Endodermal cell (in vitro differentiated cells): ENCODE results near the gene SULT1B1. TPM values are rescaled to one million over a fixed set of nuclear protein-coding genes. Genes with fewer than 3 reads are reported as not detected.
"Not testable (repeated sequence)": the region's sequence is repeated elsewhere in the genome, so short reads cannot be mapped to it uniquely, and the experiment has no call there.

Source experiments
- DNase-seq: peaks from one replicate; pipeline ENCODE4 v3.0.0-alpha.2; 2017
- H3K27ac ChIP-seq: 2 replicates; pipeline ENCODE4 v1.5.1; 2013; ENCODE audit warnings: mild to moderate bottlenecking, low read depth, low read length, moderate library complexity
- H3K27me3 ChIP-seq: 2 replicates; pipeline ENCODE4 v1.6.1; 2013; ENCODE audit warnings: mild to moderate bottlenecking, low read length, moderate library complexity; ENCODE audit not compliant: insufficient read depth, control insufficient read depth, poor library complexity, severe bottlenecking
- H3K36me3 ChIP-seq: 2 replicates; pipeline ENCODE4 v1.7.0; 2013; ENCODE audit warnings: mild to moderate bottlenecking, low read length, moderate library complexity; ENCODE audit not compliant: control insufficient read depth, insufficient read depth
- H3K4me1 ChIP-seq: one replicate; pipeline ENCODE4 v1.7.0; 2013; ENCODE audit warnings: low read length; ENCODE audit not compliant: control insufficient read depth, insufficient read depth
- H3K4me3 ChIP-seq: 2 replicates; pipeline ENCODE4 v1.5.1; 2013; ENCODE audit warnings: mild to moderate bottlenecking, low read length, moderate library complexity
- H3K9ac ChIP-seq: 2 replicates; pipeline ENCODE4 v1.6.1; 2013; ENCODE audit warnings: mild to moderate bottlenecking, low read length, moderate library complexity; ENCODE audit not compliant: poor library complexity, severe bottlenecking; ENCODE audit errors: extremely low read depth
- H3K9me3 ChIP-seq: 2 replicates; pipeline ENCODE4 v1.6.1; 2013; ENCODE audit warnings: mild to moderate bottlenecking, low read length, moderate library complexity; ENCODE audit not compliant: control insufficient read depth
- H3K27ac Mint-ChIP-seq: 2 replicates; pipeline ENCODE4 v1.8.0; 2020; ENCODE audit warnings: mixed read lengths
- H3K27me3 Mint-ChIP-seq: 2 replicates; pipeline ENCODE4 v1.8.0; 2021; ENCODE audit warnings: mild to moderate bottlenecking, mixed read lengths; ENCODE audit not compliant: insufficient read depth
- H3K36me3 Mint-ChIP-seq: 2 replicates; pipeline ENCODE4 v1.8.0; 2020; ENCODE audit warnings: low read depth, mixed read lengths
- H3K4me1 Mint-ChIP-seq: 2 replicates; pipeline ENCODE4 v1.8.0; 2020; ENCODE audit warnings: mixed read lengths
- H3K4me3 Mint-ChIP-seq: 2 replicates; pipeline ENCODE4 v1.8.0; 2020; ENCODE audit warnings: mild to moderate bottlenecking, moderate library complexity, mixed read lengths
- H3K9me3 Mint-ChIP-seq: 2 replicates; pipeline ENCODE4 v1.8.0; 2020; ENCODE audit warnings: mild to moderate bottlenecking, mixed read lengths
- WGBS, 2 experiments: methylation state at CpG; one replicate each; pipeline versions ENCODE4 v1.1.5 to v1.1.7; 2013; ENCODE audit warnings: missing lambda C conversion rate in 2 of 2, mixed read lengths in 1 of 2; ENCODE audit not compliant: insufficient coverage in 1 of 2, insufficient read length in 1 of 2; 5-methylcytosine and 5-hydroxymethylcytosine counted together
- total RNA-seq, 2 donors: library from RNA; stranded (reverse); fragmentation: NEBNext Ultra II Directional in 1 of 2; extraction: Animal tissue kit (Norgen Biotek cat#: 25700) in 1 of 2; gene quantifications; 2 replicates in 1 of 2; 3 replicates in 1 of 2; pipeline ENCODE4 v1.2.1, GENCODE V29; 2021
- TF ChIP-seq, protein P1 (sequence below): fragments of 200-600 bp; sonication (generic); conservative IDR thresholded peaks from 2 replicates; pipeline ENCODE4 v1.5.0; 2021; ENCODE audit warnings: antibody characterized with exemption, mild to moderate bottlenecking

SULT1B1 gene
- total RNA-seq, 2 donors from 2014 or later: not detected

DNA sequence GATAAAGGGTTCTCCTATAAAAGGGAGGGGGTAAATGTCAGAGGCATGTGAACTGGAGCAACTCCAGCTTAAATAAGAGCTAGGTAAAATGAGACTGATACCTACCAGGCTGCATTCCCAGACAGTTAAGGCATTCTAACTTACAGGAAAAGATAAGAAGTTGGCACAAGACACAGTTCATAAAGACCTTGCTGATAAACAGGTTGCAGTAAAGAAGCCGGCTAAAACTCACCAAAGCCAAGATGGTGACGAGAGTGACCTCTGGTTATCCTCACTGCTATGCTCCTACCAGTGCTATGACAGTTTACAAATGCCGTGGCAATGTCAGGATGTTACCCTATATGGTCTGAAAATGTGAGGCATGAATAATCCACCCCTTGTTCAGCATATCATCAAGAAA, 13.1 kb upstream of the SULT1B1 start:
- TF ChIP-seq, protein P1, sequence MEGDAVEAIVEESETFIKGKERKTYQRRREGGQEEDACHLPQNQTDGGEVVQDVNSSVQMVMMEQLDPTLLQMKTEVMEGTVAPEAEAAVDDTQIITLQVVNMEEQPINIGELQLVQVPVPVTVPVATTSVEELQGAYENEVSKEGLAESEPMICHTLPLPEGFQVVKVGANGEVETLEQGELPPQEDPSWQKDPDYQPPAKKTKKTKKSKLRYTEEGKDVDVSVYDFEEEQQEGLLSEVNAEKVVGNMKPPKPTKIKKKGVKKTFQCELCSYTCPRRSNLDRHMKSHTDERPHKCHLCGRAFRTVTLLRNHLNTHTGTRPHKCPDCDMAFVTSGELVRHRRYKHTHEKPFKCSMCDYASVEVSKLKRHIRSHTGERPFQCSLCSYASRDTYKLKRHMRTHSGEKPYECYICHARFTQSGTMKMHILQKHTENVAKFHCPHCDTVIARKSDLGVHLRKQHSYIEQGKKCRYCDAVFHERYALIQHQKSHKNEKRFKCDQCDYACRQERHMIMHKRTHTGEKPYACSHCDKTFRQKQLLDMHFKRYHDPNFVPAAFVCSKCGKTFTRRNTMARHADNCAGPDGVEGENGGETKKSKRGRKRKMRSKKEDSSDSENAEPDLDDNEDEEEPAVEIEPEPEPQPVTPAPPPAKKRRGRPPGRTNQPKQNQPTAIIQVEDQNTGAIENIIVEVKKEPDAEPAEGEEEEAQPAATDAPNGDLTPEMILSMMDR: no peak
- Histone ChIP-seq H3K36me3 (no peaks in the 10 kb centered on the region), H3K27me3 (no peaks in the 10 kb centered on the region), H3K4me1 (no peaks in the 10 kb centered on the region), H3K4me3 (no peak overlapping the region), H3K27ac (no peak overlapping the region), H3K9me3 (no peaks in the 10 kb centered on the region), H3K9ac (no peak overlapping the region)
- no peak for DNase-seq
- Mint-ChIP-seq H3K27me3 (no peaks in the 10 kb centered on the region), H3K27ac (no peak overlapping the region), H3K36me3 (no peaks in the 10 kb centered on the region), H3K9me3 (no peaks in the 10 kb centered on the region), H3K4me3 (no peak overlapping the region), H3K4me1 (no peaks in the 10 kb centered on the region)
- WGBS, 2 experiments: 63 to 67% methylated on average over 3 of the region's 3 CpGs

DNA sequence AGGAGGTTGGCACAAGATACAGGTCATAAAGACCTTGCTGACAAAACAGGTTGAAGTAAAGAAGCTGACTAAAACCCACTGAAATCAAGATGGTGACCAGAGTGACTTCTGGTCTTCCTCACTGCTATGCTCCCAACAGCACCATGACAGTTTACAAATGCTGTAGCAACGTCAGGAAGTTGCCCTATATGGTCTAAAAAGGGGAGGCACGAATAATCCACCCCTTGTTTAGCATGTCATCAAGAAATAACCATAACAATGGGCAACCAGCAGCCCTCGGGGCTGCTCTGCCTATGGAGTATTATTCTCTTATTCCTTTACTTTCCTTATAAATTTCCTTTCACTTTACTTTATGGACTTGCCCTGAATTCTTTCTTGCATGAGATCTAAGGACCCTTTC, 8.1 kb upstream of the SULT1B1 start:
- not testable (repeated sequence) for H3K4me3 ChIP-seq, H3K27ac Mint-ChIP-seq, H3K9ac ChIP-seq, H3K4me3 Mint-ChIP-seq, H3K4me1 Mint-ChIP-seq, H3K9me3 Mint-ChIP-seq, H3K36me3 Mint-ChIP-seq, H3K36me3 ChIP-seq, H3K27ac ChIP-seq, DNase-seq, H3K27me3 Mint-ChIP-seq, H3K4me1 ChIP-seq, H3K27me3 ChIP-seq, H3K9me3 ChIP-seq
- 43 to 80% methylated on average over 1 to 3 of the region's 3 CpGs for WGBS, 2 experiments

DNA sequence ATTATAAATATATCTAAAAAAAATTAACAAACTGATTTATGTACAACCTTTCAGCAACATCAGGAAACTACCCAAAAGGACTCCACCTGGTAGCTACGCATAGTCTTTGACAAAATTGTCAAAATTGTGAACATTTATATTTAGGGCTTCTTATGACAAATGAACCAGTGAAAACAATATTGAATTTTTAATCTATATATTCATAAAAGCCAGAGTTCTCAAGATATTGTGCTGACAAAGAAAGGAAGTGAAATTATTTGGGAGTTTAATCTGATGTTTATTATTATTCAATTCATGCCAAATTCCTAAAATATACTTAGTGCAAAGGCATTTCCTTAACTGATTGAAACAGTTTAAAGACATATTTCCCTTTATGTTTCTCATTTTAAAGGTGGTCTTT, 5.3 kb upstream of the SULT1B1 start:
- Mint-ChIP-seq H3K4me3 (no peak overlapping the region), H3K9me3 (peaks cover 7% of the 10 kb centered on the region), H3K27ac (no peak overlapping the region), H3K4me1 (no peaks in the 10 kb centered on the region), H3K36me3 (no peaks in the 10 kb centered on the region), H3K27me3 (no peaks in the 10 kb centered on the region)
- H3K9me3 ChIP-seq: no peaks in the 10 kb centered on the region
- H3K27ac ChIP-seq: no peak overlapping the region
- DNase-seq: no peak
- H3K27me3 ChIP-seq: no peaks in the 10 kb centered on the region
- H3K4me3 ChIP-seq: no peak overlapping the region
- WGBS, 2 experiments: 93% methylated on average over 1 of the region's 1 CpG; no CpG with 5 or more reads in 1 of the 2 experiments
- H3K9ac ChIP-seq: no peak overlapping the region
- no peaks in the 10 kb centered on the region for H3K36me3 ChIP-seq
- H3K4me1 ChIP-seq: no peaks in the 10 kb centered on the region
- TF ChIP-seq, protein P1: no peak

DNA sequence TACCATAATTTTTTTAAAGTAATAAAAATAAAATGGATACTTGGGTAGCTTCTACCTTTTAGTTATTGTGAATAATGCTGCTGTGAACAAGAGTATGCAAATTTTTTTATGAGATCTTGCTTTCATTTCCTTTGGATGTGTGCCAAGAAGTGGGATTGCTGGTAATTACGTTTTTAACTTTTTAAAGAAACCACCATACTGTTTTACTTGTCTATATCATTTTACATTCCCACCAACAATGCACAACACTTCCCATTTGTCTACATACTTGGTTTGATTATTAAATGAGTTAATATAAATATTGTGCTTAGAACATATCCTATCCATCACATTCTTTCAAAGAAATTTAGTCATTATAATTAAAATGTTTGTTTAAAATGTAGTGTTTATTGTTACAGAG, 3.9 kb upstream of the SULT1B1 start:
- H3K4me1 ChIP-seq: no peaks in the 10 kb centered on the region
- no peaks in the 10 kb centered on the region for H3K9me3 ChIP-seq
- Mint-ChIP-seq H3K36me3 (no peaks in the 10 kb centered on the region), H3K4me1 (no peaks in the 10 kb centered on the region), H3K27ac (no peak overlapping the region), H3K27me3 (no peaks in the 10 kb centered on the region), H3K9me3 (peaks cover 10% of the 10 kb centered on the region), H3K4me3 (no peak overlapping the region)
- no peak overlapping the region for H3K9ac ChIP-seq
- no peak overlapping the region for H3K4me3 ChIP-seq
- H3K36me3 ChIP-seq: no peaks in the 10 kb centered on the region
- H3K27me3 ChIP-seq: no peaks in the 10 kb centered on the region
- DNase-seq: no peak
- 100% methylated on average over 1 of the region's 1 CpG; no CpG with 5 or more reads in 1 of the 2 experiments for WGBS, 2 experiments
- H3K27ac ChIP-seq: no peak overlapping the region
- TF ChIP-seq, protein P1: no peak
